Sigmoid colon (tissue), 7 donors: ENCODE results near the gene TFEC. TPM values are rescaled to one million over a fixed set of nuclear protein-coding genes. Genes with fewer than 3 reads are reported as not detected.

Source experiments
- DNase-seq: peaks from one replicate; pipeline ENCODE4 v3.0.0-alpha.2; 2019
- H3K27ac ChIP-seq, 4 donors: fragments of 200-600 bp; sonication (generic); one replicate each; pipeline ENCODE4 v1.5.1; 2016 to 2019; ENCODE audit warnings: mild to moderate bottlenecking in 1 of 4
- H3K27me3 ChIP-seq, 3 donors: fragments of 200-600 bp; sonication (generic); one replicate each; pipeline ENCODE4 v1.5.1; 2019; ENCODE audit warnings: mild to moderate bottlenecking in 1 of 3
- H3K36me3 ChIP-seq, 4 donors: fragments of 200-600 bp; sonication (generic); one replicate each; pipeline ENCODE4 v1.5.1; 2016 to 2019
- H3K4me1 ChIP-seq, 4 donors: fragments of 200-600 bp; sonication (generic); one replicate each; pipeline ENCODE4 v1.5.1; 2017 to 2019
- H3K4me3 ChIP-seq, 4 donors: fragments of 200-600 bp; sonication (generic); one replicate each; pipeline ENCODE4 v1.5.1; 2017 to 2019; ENCODE audit warnings: mild to moderate bottlenecking in 2 of 4, moderate library complexity in 1 of 4
- H3K9me3 ChIP-seq, 4 donors: fragments of 200-600 bp in 3 of 4; sonication (generic) in 3 of 4; one replicate each; pipeline versions ENCODE4 v1.5.1 to v1.6.1; 2013 to 2019
- EP300 ChIP-seq, 4 donors: sonication (generic); formaldehyde crosslinking; IDR thresholded peaks; one replicate each; pipeline ENCODE4 v1.6.1; 2017; ENCODE audit warnings: antibody characterized with exemption in 4 of 4
- POLR2A ChIP-seq, 2 donors: fragments of 450-650 bp; IDR thresholded peaks; one replicate each; pipeline ENCODE4 v1.6.1; 2016; ENCODE audit warnings: antibody characterized with exemption in 2 of 2, mild to moderate bottlenecking in 2 of 2, moderate library complexity in 2 of 2
- POLR2AphosphoS5 ChIP-seq, 4 donors: sonication (generic); formaldehyde crosslinking; IDR thresholded peaks; one replicate each; pipeline ENCODE4 v1.6.1; 2017; ENCODE audit warnings: antibody characterized with exemption in 4 of 4
- WGBS, 2 donors: extraction: QIAGEN DNeasy Blood & Tissue Kit; methylation state at CpG; one replicate each; pipeline ENCODE4 v1.1.7; 2013; 5-methylcytosine and 5-hydroxymethylcytosine counted together
- intact Hi-C: fragments of 100-400 bp; cut with DNase I; formaldehyde crosslinking; loops from one replicate; pipeline ENCODE4 v1.15.1; 2023
- polyA plus RNA-seq, 3 donors: library from polyadenylated mRNA; stranded (reverse); fragments of 200-250 nt; gene quantifications; one replicate each; pipeline ENCODE4 v1.2.3, GENCODE V29; 2013
- total RNA-seq, 4 donors: library from RNA; depleted of rRNA; stranded (reverse); fragments of >200 nt; gene quantifications; one replicate each; pipeline ENCODE4 v1.1.0, GENCODE V29; 2016
- TF ChIP-seq, protein P1 (sequence below), 4 experiments: fragments of 450-650 bp in 3 of 4; fragments of 200-600 bp in 1 of 4; IDR thresholded peaks; one replicate each; pipeline ENCODE4 v1.5.1; 2016 to 2019; ENCODE audit warnings: antibody characterized with exemption in 4 of 4, mild to moderate bottlenecking in 3 of 4, moderate library complexity in 2 of 4
- donor health status: healthy with polysubstance abuse.
- donor health status: Bipolar disorder and iron deficiency.
- donor health status: healthy.

The TFEC gene
- total and polyA plus RNA-seq, 7 donors, result 2.0 to 9.1 (median 4.3) TPM

DNA sequence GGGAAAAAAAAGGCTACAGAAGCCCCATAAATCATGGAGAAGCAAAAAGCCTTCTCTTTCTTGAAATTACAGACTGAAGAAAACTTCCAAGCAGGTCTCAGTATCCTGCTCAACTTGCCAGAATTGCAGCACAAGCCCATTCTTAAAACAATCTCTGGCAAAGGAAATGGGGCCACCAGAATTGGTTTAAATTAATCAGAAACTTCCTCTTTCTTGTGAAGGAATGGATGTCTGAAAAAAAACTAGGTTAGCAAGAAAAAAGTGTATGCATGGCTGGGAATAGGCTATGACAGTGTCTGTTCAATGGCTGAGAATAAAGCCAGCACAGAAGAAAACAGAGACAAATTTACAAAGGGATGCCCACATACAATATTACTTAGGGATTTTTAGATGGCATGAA lies 59.1 kb downstream of the TFEC start:
- Histone ChIP-seq H3K4me1 (no peaks in the 10 kb centered on the region), H3K9me3 (no peaks in the 10 kb centered on the region), H3K36me3 (no peaks in the 10 kb centered on the region), H3K4me3 (no peak overlapping the region), H3K27me3 (no peaks in the 10 kb centered on the region), H3K27ac (no peak overlapping the region)
- intact Hi-C loops, result no loop called here
- no peak for DNase-seq
- no peak for TF ChIP-seq POLR2AphosphoS5 (IDR thresholded peaks at IDR 0.05)
- no peak for TF ChIP-seq EP300 (IDR thresholded peaks at IDR 0.05)
- TF ChIP-seq, protein P1, sequence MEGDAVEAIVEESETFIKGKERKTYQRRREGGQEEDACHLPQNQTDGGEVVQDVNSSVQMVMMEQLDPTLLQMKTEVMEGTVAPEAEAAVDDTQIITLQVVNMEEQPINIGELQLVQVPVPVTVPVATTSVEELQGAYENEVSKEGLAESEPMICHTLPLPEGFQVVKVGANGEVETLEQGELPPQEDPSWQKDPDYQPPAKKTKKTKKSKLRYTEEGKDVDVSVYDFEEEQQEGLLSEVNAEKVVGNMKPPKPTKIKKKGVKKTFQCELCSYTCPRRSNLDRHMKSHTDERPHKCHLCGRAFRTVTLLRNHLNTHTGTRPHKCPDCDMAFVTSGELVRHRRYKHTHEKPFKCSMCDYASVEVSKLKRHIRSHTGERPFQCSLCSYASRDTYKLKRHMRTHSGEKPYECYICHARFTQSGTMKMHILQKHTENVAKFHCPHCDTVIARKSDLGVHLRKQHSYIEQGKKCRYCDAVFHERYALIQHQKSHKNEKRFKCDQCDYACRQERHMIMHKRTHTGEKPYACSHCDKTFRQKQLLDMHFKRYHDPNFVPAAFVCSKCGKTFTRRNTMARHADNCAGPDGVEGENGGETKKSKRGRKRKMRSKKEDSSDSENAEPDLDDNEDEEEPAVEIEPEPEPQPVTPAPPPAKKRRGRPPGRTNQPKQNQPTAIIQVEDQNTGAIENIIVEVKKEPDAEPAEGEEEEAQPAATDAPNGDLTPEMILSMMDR (IDR thresholded peaks at IDR 0.05), result no peak
- TF ChIP-seq POLR2A (IDR thresholded peaks at IDR 0.05), result no peak

DNA sequence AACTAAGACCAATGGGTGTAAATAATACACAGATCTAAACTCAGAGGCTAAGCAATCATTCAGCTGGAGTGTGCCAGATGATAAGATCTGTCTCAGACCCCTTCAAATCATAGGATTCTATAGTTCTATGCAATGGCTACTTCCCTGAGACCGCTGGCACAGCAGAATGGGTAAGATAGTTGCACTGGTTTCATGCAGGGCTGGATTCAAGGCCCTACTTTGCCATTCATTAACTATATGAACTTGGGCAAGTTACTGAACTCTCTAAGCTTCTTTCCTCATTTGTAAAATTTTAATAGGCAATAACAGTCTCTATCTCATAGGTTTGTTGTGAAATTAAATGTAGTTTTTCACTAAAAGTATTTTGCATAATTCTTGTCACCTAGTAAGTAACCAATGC lies 62.0 kb downstream of the TFEC start:
- 80 to 86% methylated on average over 1 of the region's 1 CpG for WGBS, 2 donors
- intact Hi-C loops, result no loop called here

DNA sequence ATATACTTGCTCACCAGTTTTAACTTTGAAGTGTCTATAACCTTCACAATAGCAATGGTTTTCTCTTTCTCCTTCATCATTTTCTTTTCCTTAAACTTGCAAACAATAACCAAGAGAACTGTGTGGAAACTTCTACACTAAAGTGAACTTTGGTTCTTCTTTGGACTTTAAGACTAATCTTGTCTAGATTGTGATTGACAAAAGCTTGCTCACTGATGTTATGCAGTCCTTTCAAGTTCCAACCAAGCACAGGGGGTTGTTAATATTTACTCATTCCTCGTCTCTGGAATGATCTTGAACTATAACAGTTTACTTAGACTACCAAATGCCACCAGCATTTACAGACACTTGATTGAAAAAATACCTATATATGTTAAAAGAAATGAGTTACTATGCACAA lies 62.4 kb downstream of the TFEC start:
- no peak for DNase-seq
- H3K27ac ChIP-seq, result no peak overlapping the region
- intact Hi-C loops, result no loop called here
- no peaks in the 10 kb centered on the region for H3K36me3 ChIP-seq
- WGBS, 2 donors, result 17 to 55% methylated on average over 1 of the region's 1 CpG
- H3K9me3 ChIP-seq, result no peaks in the 10 kb centered on the region
- H3K4me3 ChIP-seq, result no peak overlapping the region
- no peaks in the 10 kb centered on the region for H3K4me1 ChIP-seq
- TF ChIP-seq, protein P1 (IDR thresholded peaks at IDR 0.05), result no peak
- TF ChIP-seq POLR2A (IDR thresholded peaks at IDR 0.05) (no peak), EP300 (IDR thresholded peaks at IDR 0.05) (no peak), POLR2AphosphoS5 (IDR thresholded peaks at IDR 0.05) (no peak)
- no peaks in the 10 kb centered on the region for H3K27me3 ChIP-seq

More for the DNA sequence above, 62.0 kb downstream of the TFEC start:
- Histone ChIP-seq H3K27me3 (no peaks in the 10 kb centered on the region), H3K4me1 (no peaks in the 10 kb centered on the region), H3K9me3 (no peaks in the 10 kb centered on the region), H3K27ac (no peak overlapping the region), H3K36me3 (no peaks in the 10 kb centered on the region), H3K4me3 (no peak overlapping the region)
- DNase-seq, result no peak
- TF ChIP-seq, protein P1 (IDR thresholded peaks at IDR 0.05), result no peak
- TF ChIP-seq EP300 (IDR thresholded peaks at IDR 0.05) (no peak), POLR2AphosphoS5 (IDR thresholded peaks at IDR 0.05) (no peak), POLR2A (IDR thresholded peaks at IDR 0.05) (no peak)

DNA sequence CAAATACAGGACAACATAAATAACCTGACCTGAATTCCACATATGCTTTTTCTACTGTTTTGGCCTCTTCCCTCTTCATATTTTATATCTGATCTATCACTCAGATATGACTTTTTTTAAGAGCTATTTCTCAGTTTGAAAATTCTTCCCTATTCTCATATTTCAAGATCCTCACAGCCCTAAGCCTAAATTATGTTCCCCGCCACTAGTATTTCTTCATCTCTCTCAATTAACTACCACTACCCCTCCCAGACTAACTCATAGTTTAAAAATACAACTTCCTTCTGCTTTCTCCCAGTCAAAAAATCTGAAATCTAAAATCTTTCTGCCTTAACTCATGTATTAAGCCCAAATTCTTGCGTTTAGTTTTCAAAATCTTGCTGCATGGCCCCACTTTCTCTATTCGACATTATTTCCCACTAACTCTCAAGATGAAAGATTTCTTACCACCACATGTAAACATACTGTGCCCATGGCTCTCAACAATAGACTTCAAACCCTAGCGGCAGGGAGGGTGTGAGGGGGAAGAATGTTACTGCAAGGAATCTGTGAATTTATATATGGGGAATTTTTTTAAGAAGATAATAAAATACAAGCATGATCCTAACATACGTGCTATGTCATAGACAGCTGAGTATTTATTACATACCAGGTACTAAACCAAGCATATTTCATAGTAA lies 64.6 kb downstream of the TFEC start:
- TF ChIP-seq, protein P1 (IDR thresholded peaks at IDR 0.05), result no peak
- TF ChIP-seq EP300 (IDR thresholded peaks at IDR 0.05), result no peak
- no peak for TF ChIP-seq POLR2A (IDR thresholded peaks at IDR 0.05)
- no peak for TF ChIP-seq POLR2AphosphoS5 (IDR thresholded peaks at IDR 0.05)
- intact Hi-C loops, result no loop called here
- H3K36me3 ChIP-seq, result no peaks in the 10 kb centered on the region
- no peak overlapping the region for H3K27ac ChIP-seq
- H3K4me1 ChIP-seq, result no peaks in the 10 kb centered on the region
- no peak for DNase-seq
- H3K27me3 ChIP-seq, result no peaks in the 10 kb centered on the region
- no peak overlapping the region for H3K4me3 ChIP-seq
- H3K9me3 ChIP-seq, result no peaks in the 10 kb centered on the region
- 80 to 83% methylated on average over 5 of the region's 5 CpGs for WGBS, 2 donors

DNA sequence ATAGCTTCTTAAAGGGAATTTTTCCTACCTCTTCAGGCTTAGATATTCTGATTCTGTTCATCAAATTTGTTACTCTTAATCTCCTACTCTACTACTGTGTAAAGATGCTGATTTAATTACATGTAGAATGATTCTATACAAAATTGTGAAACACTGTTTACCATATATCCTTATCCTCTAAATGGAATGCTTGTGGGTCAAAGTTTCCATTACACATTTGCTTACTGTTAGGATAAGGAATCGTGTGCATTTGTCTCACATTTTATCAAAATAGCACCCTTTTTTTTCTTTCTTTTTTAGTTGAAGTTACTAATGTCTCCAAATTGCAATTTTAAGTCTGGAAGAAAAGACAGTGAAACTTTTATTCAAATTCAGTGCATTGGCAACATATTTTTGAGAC lies 65.3 kb downstream of the TFEC start:
- TF ChIP-seq, protein P1 (IDR thresholded peaks at IDR 0.05), result no peak
- TF ChIP-seq POLR2AphosphoS5 (IDR thresholded peaks at IDR 0.05), result no peak
- no peak for TF ChIP-seq EP300 (IDR thresholded peaks at IDR 0.05)
- TF ChIP-seq POLR2A (IDR thresholded peaks at IDR 0.05), result no peak
- Histone ChIP-seq H3K36me3 (no peaks in the 10 kb centered on the region), H3K27me3 (no peaks in the 10 kb centered on the region), H3K4me1 (no peaks in the 10 kb centered on the region), H3K27ac (no peak overlapping the region), H3K9me3 (no peaks in the 10 kb centered on the region), H3K4me3 (no peak overlapping the region)
- WGBS, 2 donors, result 21 to 51% methylated on average over 1 of the region's 1 CpG
- intact Hi-C loops, result no loop called here
- no peak for DNase-seq
